ENCODE results near the gene RASAL2. TPM values are rescaled to one million over a fixed set of nuclear protein-coding genes. Genes with fewer than 3 reads are reported as not detected.
A peak's percentile ranks its signal among the peaks of the same experiment; 100 is the strongest.

Gene RASAL2
- total RNA-seq, 5 donors from 2014 or later (not counting 1 experiment from before 2014, with no cell fraction given), result 0.05 to 0.19 (median 0.11) TPM; not detected in 1

GRCh38 chr1:178094739-178095645, 1.1 kb downstream of the RASAL2 start:
- Histone ChIP-seq H3K27ac (ENCODE audit: low read length) (no peak overlapping the region), H3K36me3 (ENCODE audit: control insufficient read depth in 2 of 2, extremely low read depth in 1 of 2, insufficient read depth in 1 of 2, low read length in 1 of 2) (no peaks in the 10 kb centered on the region), H3K4me3 (ENCODE audit: control insufficient read depth in 1 of 2, extremely low read depth in 1 of 2, low read length in 1 of 2) (peak overlapping the region in 1 of 2 donors; percentile 51), H3K4me1 (ENCODE audit: control insufficient read depth in 1 of 2, extremely low read depth in 1 of 2, insufficient read depth in 2 of 2, low read length in 2 of 2) (peaks cover 2 to 9% of the 10 kb centered on the region in 2 experiments), H3K27me3 (replicated peaks in 1 of 2; ENCODE audit: control insufficient read depth in 2 of 2, extremely low read depth in 1 of 2, insufficient read depth in 2 of 2, low read length in 1 of 2) (peaks cover 3 to 18% of the 10 kb centered on the region in 2 experiments), H3K9me3 (no peaks in the 10 kb centered on the region)
- Mint-ChIP-seq H3K4me1 (peaks cover 7 to 19% (median 18%) of the 10 kb centered on the region in 3 donors), H3K9me3 (peaks cover 0 to 8% (median 0%) of the 10 kb centered on the region in 3 donors), H3K36me3 (no peaks in the 10 kb centered on the region), H3K27ac (no peak overlapping the region), H3K4me3 (peak overlapping the region; percentile 37 to 58 (median 50)), H3K27me3 (peaks cover 56 to 62% of the 10 kb centered on the region in 2 donors)
- 17% methylated on average over 6 of the region's 11 CpGs for WGBS (ENCODE audit: insufficient coverage)
- CTCF ChIA-PET, result no interaction called here
- ATAC-seq (replicated peaks in 1 of 4) (no peak), DNase-seq (no peak)
- POLR2A ChIA-PET, result no interaction called here

GRCh38 chr1:178096421-178096820, 2.5 kb downstream of the RASAL2 start:
- H3K4me1 Mint-ChIP-seq, result peaks cover 7 to 19% (median 18%) of the 10 kb centered on the region in 3 donors
- H3K27ac ChIP-seq (ENCODE audit: low read length), result no peak overlapping the region
- H3K9me3 ChIP-seq, result no peaks in the 10 kb centered on the region
- ATAC-seq (replicated peaks in 1 of 4), result no peak
- H3K4me3 Mint-ChIP-seq, result no peak overlapping the region
- no peaks in the 10 kb centered on the region for H3K36me3 ChIP-seq (ENCODE audit: control insufficient read depth in 2 of 2, extremely low read depth in 1 of 2, insufficient read depth in 1 of 2, low read length in 1 of 2)
- no CpG with 5 or more reads among the region's 3 CpGs for WGBS (ENCODE audit: insufficient coverage)
- DNase-seq, result no peak
- H3K4me1 ChIP-seq (ENCODE audit: control insufficient read depth in 1 of 2, extremely low read depth in 1 of 2, insufficient read depth in 2 of 2, low read length in 2 of 2), result peaks cover 2 to 9% of the 10 kb centered on the region in 2 experiments
- no peak overlapping the region for H3K27ac Mint-ChIP-seq
- peaks cover 46 to 52% of the 10 kb centered on the region in 2 donors for H3K27me3 Mint-ChIP-seq
- H3K36me3 Mint-ChIP-seq, result no peaks in the 10 kb centered on the region
- H3K4me3 ChIP-seq (ENCODE audit: control insufficient read depth in 1 of 2, extremely low read depth in 1 of 2, low read length in 1 of 2), result no peak overlapping the region
- peaks cover 3 to 18% of the 10 kb centered on the region in 2 experiments for H3K27me3 ChIP-seq (replicated peaks in 1 of 2; ENCODE audit: control insufficient read depth in 2 of 2, extremely low read depth in 1 of 2, insufficient read depth in 2 of 2, low read length in 1 of 2)
- CTCF ChIA-PET, result no interaction called here
- peaks cover 0 to 7% (median 0%) of the 10 kb centered on the region in 3 donors for H3K9me3 Mint-ChIP-seq
- POLR2A ChIA-PET, result no interaction called here

GRCh38 chr1:178098262-178098661, 4.4 kb downstream of the RASAL2 start:
- ChIA-PET POLR2A (no interaction called here), CTCF (no interaction called here)
- Histone ChIP-seq H3K27ac (ENCODE audit: low read length) (no peak overlapping the region), H3K4me3 (ENCODE audit: control insufficient read depth in 1 of 2, extremely low read depth in 1 of 2, low read length in 1 of 2) (no peak overlapping the region), H3K27me3 (replicated peaks in 1 of 2; ENCODE audit: control insufficient read depth in 2 of 2, extremely low read depth in 1 of 2, insufficient read depth in 2 of 2, low read length in 1 of 2) (peaks cover 3 to 14% of the 10 kb centered on the region in 2 experiments), H3K4me1 (ENCODE audit: control insufficient read depth in 1 of 2, extremely low read depth in 1 of 2, insufficient read depth in 2 of 2, low read length in 2 of 2) (peaks cover 0 to 6% of the 10 kb centered on the region in 2 experiments), H3K36me3 (ENCODE audit: control insufficient read depth in 2 of 2, extremely low read depth in 1 of 2, insufficient read depth in 1 of 2, low read length in 1 of 2) (no peaks in the 10 kb centered on the region), H3K9me3 (no peaks in the 10 kb centered on the region)
- DNase-seq (no peak), ATAC-seq (replicated peaks in 1 of 4) (no peak)
- Mint-ChIP-seq H3K4me3 (no peak overlapping the region), H3K36me3 (no peaks in the 10 kb centered on the region), H3K4me1 (peaks cover 2 to 10% (median 9%) of the 10 kb centered on the region in 3 donors), H3K27ac (no peak overlapping the region), H3K27me3 (peaks cover 29 to 36% of the 10 kb centered on the region in 2 donors), H3K9me3 (peaks cover 0 to 4% (median 0%) of the 10 kb centered on the region in 3 donors)
- WGBS (ENCODE audit: insufficient coverage), result 100% methylated on average over 1 of the region's 3 CpGs

DNA sequence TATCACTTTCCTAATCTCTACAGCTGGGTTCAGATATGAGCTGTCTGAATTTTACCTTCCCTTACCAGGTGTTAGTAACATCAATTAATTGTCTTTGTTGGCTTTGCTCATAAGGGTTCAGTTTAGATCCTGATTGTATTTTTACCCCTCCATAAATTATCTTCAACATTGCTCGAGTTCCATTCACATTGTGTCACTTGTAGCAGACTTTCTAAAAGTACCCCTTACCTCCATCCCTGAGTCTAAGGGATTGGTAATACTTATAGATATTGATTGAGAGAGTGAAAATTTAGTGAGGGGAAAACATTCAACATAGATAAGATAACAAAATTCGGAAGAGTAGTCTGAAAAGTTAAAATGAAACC, 7.3 kb downstream of the RASAL2 start:
- no peaks in the 10 kb centered on the region for H3K36me3 Mint-ChIP-seq
- H3K27ac Mint-ChIP-seq, result no peak overlapping the region
- no peak overlapping the region for H3K27ac ChIP-seq (ENCODE audit: low read length)
- no peaks in the 10 kb centered on the region for H3K9me3 Mint-ChIP-seq
- no peaks in the 10 kb centered on the region for H3K4me1 ChIP-seq (ENCODE audit: control insufficient read depth in 1 of 2, extremely low read depth in 1 of 2, insufficient read depth in 2 of 2, low read length in 2 of 2)
- H3K9me3 ChIP-seq, result no peaks in the 10 kb centered on the region
- DNase-seq, result no peak
- ATAC-seq (replicated peaks in 1 of 4), result no peak
- ChIA-PET CTCF (no interaction called here), POLR2A (no interaction called here)
- H3K36me3 ChIP-seq (ENCODE audit: control insufficient read depth in 2 of 2, extremely low read depth in 1 of 2, insufficient read depth in 1 of 2, low read length in 1 of 2), result no peaks in the 10 kb centered on the region
- no peaks in the 10 kb centered on the region for H3K4me1 Mint-ChIP-seq
- no peak overlapping the region for H3K4me3 ChIP-seq (ENCODE audit: control insufficient read depth in 1 of 2, extremely low read depth in 1 of 2, low read length in 1 of 2)
- no CpG with 5 or more reads among the region's 2 CpGs for WGBS (ENCODE audit: insufficient coverage)
- H3K27me3 ChIP-seq (replicated peaks in 1 of 2; ENCODE audit: control insufficient read depth in 2 of 2, extremely low read depth in 1 of 2, insufficient read depth in 2 of 2, low read length in 1 of 2), result no peaks in the 10 kb centered on the region
- H3K4me3 Mint-ChIP-seq, result no peak overlapping the region
- peaks cover 9 to 17% of the 10 kb centered on the region in 2 donors for H3K27me3 Mint-ChIP-seq

GRCh38 chr1:178101654-178102053, 7.8 kb downstream of the RASAL2 start:
- POLR2A ChIA-PET, result no interaction called here

GRCh38 chr1:178102218-178102617, 8.3 kb downstream of the RASAL2 start:
- no peak overlapping the region for H3K27ac ChIP-seq (ENCODE audit: low read length)
- ATAC-seq (replicated peaks in 1 of 4), result no peak
- H3K9me3 ChIP-seq, result no peaks in the 10 kb centered on the region
- no peaks in the 10 kb centered on the region for H3K27me3 ChIP-seq (replicated peaks in 1 of 2; ENCODE audit: control insufficient read depth in 2 of 2, extremely low read depth in 1 of 2, insufficient read depth in 2 of 2, low read length in 1 of 2)
- DNase-seq, result no peak
- H3K4me1 Mint-ChIP-seq, result no peaks in the 10 kb centered on the region
- CTCF ChIA-PET, result no interaction called here
- H3K27ac Mint-ChIP-seq, result no peak overlapping the region
- no peaks in the 10 kb centered on the region for H3K4me1 ChIP-seq (ENCODE audit: control insufficient read depth in 1 of 2, extremely low read depth in 1 of 2, insufficient read depth in 2 of 2, low read length in 2 of 2)
- peaks cover 1 to 7% of the 10 kb centered on the region in 2 donors for H3K27me3 Mint-ChIP-seq
- POLR2A ChIA-PET, result no interaction called here
- no peak overlapping the region for H3K4me3 Mint-ChIP-seq
- no peaks in the 10 kb centered on the region for H3K36me3 ChIP-seq (ENCODE audit: control insufficient read depth in 2 of 2, extremely low read depth in 1 of 2, insufficient read depth in 1 of 2, low read length in 1 of 2)
- H3K9me3 Mint-ChIP-seq, result no peaks in the 10 kb centered on the region
- WGBS (ENCODE audit: insufficient coverage), result no CpG with 5 or more reads among the region's 4 CpGs
- no peaks in the 10 kb centered on the region for H3K36me3 Mint-ChIP-seq
- H3K4me3 ChIP-seq (ENCODE audit: control insufficient read depth in 1 of 2, extremely low read depth in 1 of 2, low read length in 1 of 2), result no peak overlapping the region

More at GRCh38 chr1:178101654-178102053, 7.8 kb downstream of the RASAL2 start:
- DNase-seq (no peak), ATAC-seq (replicated peaks in 1 of 4) (no peak)
- H3K27me3 Mint-ChIP-seq, result peaks cover 7 to 13% of the 10 kb centered on the region in 2 donors
- no peaks in the 10 kb centered on the region for H3K9me3 Mint-ChIP-seq
- H3K27ac ChIP-seq (ENCODE audit: low read length), result no peak overlapping the region
- H3K36me3 ChIP-seq (ENCODE audit: control insufficient read depth in 2 of 2, extremely low read depth in 1 of 2, insufficient read depth in 1 of 2, low read length in 1 of 2), result no peaks in the 10 kb centered on the region
- no peak overlapping the region for H3K4me3 ChIP-seq (ENCODE audit: control insufficient read depth in 1 of 2, extremely low read depth in 1 of 2, low read length in 1 of 2)
- no CpG with 5 or more reads among the region's 1 CpG for WGBS (ENCODE audit: insufficient coverage)
- H3K4me1 Mint-ChIP-seq, result no peaks in the 10 kb centered on the region
- no peaks in the 10 kb centered on the region for H3K4me1 ChIP-seq (ENCODE audit: control insufficient read depth in 1 of 2, extremely low read depth in 1 of 2, insufficient read depth in 2 of 2, low read length in 2 of 2)
- no peaks in the 10 kb centered on the region for H3K36me3 Mint-ChIP-seq
- no peaks in the 10 kb centered on the region for H3K27me3 ChIP-seq (replicated peaks in 1 of 2; ENCODE audit: control insufficient read depth in 2 of 2, extremely low read depth in 1 of 2, insufficient read depth in 2 of 2, low read length in 1 of 2)
- no peaks in the 10 kb centered on the region for H3K9me3 ChIP-seq
- no peak overlapping the region for H3K4me3 Mint-ChIP-seq
- no peak overlapping the region for H3K27ac Mint-ChIP-seq
- CTCF ChIA-PET, result no interaction called here

Measured in T-cell (primary cell).